ENCODE data around the gene TGOLN2.
A peak's percentile ranks its signal among the peaks of the same experiment; 100 is the strongest.

DNA sequence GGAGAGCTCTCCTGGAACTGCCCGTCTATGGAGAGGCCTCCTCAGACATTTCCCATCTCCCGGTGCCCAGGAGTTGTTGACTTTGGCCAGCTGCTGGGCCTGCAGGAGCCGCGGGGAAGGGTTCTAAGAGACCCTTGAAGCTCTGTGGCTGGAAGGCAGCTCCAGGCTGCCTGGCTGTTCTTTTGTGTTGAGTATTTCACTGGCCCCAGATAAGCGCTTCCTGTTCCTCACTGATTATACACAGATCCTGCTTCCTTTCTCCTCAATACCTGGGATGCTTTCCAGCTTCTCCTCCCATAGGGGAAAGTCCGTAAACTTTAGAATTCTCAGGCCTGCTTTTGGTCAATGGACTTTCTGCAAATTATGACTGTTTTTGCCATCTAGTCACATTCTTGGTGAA, 57.8 kb downstream of the TGOLN2 start:
- TF ChIP-seq, protein P1, sequence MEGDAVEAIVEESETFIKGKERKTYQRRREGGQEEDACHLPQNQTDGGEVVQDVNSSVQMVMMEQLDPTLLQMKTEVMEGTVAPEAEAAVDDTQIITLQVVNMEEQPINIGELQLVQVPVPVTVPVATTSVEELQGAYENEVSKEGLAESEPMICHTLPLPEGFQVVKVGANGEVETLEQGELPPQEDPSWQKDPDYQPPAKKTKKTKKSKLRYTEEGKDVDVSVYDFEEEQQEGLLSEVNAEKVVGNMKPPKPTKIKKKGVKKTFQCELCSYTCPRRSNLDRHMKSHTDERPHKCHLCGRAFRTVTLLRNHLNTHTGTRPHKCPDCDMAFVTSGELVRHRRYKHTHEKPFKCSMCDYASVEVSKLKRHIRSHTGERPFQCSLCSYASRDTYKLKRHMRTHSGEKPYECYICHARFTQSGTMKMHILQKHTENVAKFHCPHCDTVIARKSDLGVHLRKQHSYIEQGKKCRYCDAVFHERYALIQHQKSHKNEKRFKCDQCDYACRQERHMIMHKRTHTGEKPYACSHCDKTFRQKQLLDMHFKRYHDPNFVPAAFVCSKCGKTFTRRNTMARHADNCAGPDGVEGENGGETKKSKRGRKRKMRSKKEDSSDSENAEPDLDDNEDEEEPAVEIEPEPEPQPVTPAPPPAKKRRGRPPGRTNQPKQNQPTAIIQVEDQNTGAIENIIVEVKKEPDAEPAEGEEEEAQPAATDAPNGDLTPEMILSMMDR (IDR thresholded peaks at IDR 0.05), result no peak
- TF ChIP-seq POLR2AphosphoS5 (IDR thresholded peaks at IDR 0.05), result peak; percentile 17
- TF ChIP-seq POLR2A (IDR thresholded peaks at IDR 0.05), result no peak

Data from prostate gland (tissue), 2 donors.